GM18907 (cell line): ENCODE data around the gene VIL1.

Experiments used
- ATAC-seq: cut with Tn5 transposase; IDR thresholded peaks from one replicate; pipeline ENCODE4 v1.9.1; 2021; ENCODE audit warnings: mild to moderate bottlenecking, moderate library complexity; ENCODE audit not compliant: unreplicated experiment

Gene VIL1

GRCh38 chr2:218482651-218483050 is 63.7 kb downstream of the VIL1 start:
- no peak for ATAC-seq

- no peak for ATAC-seq
Measured at GRCh38 chr2:218485986-218486667, 67.2 kb downstream of the VIL1 start.

GRCh38 chr2:218500501-218501060 is 81.7 kb downstream of the VIL1 start:
- ATAC-seq = no peak

GRCh38 chr2:218501665-218502064 is 82.7 kb downstream of the VIL1 start:
- ATAC-seq = no peak
